HG03469 (cell line): ENCODE measurements around the gene TREML1.
"Not testable (repeated sequence)": the region's sequence is repeated elsewhere in the genome, so short reads cannot be mapped to it uniquely, and the experiment has no call there.

ENCODE experiments used
- ATAC-seq: cut with Tn5 transposase; IDR thresholded peaks from one replicate; pipeline ENCODE4 v1.9.1; 2021; ENCODE audit warnings: mild to moderate bottlenecking, moderate library complexity, moderate number of reproducible peaks; ENCODE audit not compliant: unreplicated experiment

The TREML1 gene

DNA sequence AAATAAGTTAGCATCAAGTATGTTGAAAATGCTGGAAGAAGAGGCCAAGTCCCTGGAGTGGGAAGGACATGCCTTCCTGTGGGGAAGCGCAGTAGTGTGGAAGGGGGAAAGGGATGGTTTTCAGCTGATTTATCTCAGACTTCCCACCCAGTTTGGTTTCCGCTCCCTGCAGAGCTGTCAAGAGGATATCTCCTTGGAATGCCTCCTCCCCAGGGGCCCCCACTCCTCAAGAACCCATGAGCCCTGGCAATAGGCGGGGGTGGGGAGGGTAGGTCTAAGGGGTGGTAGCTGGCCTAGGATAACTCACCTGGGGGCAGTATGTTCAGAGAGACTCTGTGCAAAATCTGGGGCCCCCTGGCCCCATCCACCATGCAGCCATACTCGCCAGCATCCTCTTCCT lies 696 bp downstream of the TREML1 start:
- ATAC-seq: no peak

DNA sequence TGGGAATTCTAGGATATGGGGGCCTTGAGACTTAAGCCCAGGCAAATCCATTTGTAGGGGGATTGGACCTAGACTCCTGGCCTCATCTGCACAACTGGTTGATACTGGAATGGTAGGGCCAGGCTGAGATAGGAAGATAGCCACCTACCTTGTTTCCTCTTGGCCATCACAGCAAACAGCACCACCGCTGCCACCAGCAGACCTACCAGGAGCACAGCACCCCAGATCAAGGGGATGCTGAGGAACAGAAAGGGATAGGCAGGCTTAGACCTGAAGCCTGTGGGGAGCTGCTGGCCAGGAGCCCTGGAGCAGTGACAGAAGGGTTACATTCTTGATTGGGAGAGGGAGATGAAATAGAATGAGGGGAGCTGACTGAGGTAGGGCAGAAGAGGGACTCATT lies 3.5 kb downstream of the TREML1 start:
- ATAC-seq: no peak

DNA sequence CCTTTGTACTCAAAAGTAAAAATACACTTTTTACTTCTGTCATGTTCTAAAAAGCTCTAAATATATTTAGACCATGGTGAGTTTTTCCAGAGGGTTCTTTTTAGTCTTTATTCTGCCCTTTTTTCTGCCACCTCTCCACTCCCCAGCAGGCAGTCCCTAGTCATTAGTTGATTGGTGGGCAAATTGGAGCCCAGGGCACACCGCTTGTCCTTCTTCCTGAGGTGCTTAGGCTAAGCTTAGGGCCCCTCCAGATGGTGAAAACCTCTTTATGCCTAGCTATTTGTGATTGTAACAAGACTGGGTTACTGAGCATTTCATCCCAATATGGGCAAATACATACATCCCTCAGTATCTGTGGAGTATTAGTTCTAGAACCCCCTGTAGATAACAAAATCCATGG lies 6.2 kb downstream of the TREML1 start:
- no peak for ATAC-seq

DNA sequence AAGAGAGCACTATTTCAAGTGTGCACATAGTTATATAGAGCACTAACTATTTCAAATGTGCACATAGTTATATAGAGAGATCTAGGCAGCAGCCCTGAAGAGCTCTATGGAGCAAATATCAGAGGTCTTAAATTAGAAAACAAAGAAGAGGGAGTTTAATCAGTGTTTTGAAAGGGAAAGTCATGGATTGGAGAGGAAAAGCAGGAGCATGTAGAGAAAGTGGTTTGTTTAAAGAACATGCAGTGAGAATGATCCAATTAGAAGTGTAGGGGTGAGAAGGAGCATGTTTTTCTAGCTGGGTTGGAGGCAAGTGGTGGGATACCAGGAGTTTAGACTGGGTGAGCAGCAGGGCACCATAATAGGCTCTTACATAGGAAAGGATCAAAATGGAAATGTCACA lies 17.2 kb downstream of the TREML1 start:
- no peak for ATAC-seq

DNA sequence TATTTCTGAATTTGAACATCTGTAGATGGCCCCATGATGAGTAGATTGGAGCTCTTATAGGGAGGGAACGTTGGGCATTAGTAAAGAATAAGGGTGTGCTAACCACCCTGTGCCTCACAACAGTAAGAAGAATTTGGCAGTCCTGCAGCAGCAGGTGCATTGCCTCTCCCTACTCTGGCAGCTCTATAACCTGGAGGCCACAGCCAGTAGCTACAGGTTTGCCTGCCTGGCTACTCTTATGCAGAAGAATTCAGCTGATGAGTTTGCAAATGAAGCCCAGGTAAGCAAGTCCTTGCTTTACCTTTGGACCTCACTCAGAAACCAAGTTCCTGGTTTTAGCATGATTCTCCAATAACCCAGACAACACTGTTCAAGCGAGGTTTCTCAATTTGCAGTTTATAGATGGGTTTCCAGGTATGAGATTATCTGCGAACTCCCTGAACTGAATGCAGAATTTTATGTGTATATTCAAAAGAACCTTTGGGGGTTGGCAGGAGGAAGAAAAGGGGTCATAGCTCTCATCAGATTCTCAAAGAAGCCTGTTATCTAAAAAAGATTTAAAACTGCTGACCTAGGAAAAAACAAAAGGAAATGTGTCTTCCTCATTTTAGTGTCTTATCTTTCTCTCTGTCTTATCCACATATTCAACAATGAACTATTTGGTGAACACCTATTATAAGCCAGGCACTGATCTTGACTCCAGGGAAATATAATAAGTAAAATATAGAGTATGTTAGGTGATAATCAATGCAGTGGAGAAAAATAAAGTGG lies 18.9 kb downstream of the TREML1 start:
- no peak for ATAC-seq

DNA sequence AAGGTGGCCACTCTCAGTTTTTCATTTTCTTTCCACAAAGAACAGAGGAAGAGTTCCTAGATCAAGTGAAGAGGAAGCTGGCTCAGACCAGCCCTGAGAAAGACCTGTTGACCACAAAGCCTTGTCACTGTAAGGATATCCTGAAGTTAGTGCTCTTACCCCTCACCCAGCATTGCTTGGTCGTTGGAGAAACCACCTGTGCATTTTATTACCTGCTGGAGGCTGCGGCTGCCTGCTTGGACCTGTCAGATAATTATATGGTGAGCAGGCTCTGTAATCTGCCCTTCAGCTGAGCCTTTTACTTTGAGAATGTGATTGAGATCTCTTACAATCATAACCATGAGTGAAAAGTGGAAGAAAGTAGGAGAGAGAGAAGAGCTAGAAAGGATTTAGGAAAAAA lies 21.9 kb downstream of the TREML1 start:
- ATAC-seq: no peak

DNA sequence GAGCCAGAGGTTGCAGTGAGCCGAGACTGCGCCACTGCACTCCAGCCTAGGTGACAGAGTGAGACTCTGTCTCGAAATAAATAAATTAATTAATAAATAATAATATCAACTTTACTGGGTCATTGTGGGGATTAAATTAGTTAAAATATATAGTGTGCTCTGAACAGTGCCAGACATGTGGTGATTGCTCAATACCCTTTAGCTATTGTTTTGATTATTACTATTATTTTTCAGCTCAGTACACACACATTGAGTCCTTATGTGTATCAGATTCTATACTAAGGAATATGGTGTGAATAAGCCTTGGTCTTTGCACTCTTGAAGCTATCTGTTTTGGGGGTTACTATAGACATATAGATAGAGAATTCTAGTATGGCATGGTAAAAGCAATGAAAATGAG lies 28.9 kb downstream of the TREML1 start:
- ATAC-seq: no peak

DNA sequence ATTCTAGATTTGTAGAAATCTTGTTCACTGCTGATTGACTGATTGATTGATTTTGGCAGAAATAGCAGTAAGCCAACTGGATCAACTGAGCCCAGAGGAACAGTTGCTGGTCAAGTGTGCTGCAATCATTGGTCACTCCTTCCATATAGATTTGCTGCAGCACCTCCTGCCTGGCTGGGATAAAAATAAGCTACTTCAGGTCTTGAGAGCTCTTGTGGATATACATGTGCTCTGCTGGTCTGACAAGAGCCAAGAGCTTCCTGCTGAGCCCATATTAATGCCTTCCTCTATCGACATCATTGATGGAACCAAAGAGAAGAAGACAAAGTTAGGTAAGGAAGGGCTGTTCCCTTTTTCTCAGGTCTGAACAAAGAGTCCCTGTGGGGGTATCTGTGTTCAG lies 31.2 kb downstream of the TREML1 start:
- no peak for ATAC-seq

DNA sequence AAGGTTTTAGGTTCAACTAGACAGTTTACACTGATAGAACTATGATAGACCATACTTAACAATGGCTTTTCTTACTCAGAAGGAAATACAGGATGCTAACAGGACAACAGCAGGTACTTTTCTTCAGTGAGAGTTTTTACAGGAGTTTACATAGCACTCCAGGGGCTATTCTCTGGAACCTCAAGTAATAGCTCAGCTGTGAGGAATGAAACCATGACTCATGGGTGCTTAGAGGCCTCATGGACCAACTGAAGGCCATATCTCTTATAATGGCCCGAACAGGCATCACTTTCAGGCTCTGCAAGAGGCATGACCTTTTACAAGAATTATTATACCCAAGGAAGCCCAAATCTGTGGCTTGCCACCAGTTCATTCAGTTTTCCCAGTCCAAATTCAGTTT lies 31.8 kb downstream of the TREML1 start:
- no peak for ATAC-seq

DNA sequence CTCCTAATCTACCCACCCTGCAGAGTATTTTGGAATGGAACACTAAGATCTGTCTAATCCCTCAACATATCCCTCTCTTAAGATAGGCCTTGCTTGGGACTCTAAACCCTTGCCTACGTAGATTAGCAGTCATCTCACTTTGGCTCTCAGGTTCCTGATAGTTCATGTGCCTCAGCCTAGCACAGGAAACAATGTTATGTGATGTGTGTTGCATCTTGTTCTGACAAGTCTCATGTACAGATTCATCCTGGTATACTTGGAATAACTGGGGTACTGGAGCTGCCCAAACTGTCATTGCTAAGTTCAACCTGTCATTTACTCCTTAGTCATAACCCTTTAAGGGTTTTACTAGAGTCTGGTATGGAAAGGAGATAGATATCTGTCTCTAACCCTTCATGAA lies 34.1 kb downstream of the TREML1 start:
- no peak for ATAC-seq

DNA sequence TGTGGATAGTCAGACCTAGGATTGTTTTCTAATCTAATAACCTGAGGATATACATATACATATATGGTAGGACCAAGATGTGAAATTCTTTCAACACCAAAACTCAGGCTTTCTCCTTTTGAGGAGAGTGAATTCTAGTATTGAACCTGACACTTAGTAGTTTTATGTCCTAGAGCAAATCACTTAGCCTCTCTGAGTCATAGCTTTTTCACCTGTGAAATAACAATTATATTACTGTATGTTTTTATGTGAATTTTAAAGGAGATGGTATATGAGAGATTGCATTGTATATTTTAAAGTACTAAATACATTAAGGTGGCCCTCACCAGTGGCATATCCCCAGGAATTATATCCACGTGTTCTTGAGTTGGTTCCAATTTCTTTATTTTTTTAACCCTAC lies 34.6 kb downstream of the TREML1 start:
- ATAC-seq: no peak

DNA sequence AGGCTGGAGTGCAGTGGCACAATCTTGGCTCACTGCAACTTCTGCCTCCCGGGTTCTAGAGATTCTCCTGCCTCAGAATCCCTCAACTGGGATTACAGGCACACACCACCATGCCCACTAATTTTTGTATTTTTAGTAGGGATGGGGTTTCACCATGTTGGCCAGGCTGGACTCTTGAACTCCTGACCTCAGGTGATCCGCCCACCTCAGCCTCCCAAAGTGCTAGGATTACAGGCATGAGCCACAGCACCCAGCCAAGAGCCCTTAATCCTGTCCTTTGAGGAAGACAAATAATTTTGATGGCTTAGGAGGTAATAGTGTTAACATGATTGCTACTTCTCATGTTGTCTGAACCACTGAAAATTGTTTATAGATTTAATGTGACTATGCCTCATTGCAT lies 39.1 kb downstream of the TREML1 start:
- not testable (repeated sequence) for ATAC-seq

DNA sequence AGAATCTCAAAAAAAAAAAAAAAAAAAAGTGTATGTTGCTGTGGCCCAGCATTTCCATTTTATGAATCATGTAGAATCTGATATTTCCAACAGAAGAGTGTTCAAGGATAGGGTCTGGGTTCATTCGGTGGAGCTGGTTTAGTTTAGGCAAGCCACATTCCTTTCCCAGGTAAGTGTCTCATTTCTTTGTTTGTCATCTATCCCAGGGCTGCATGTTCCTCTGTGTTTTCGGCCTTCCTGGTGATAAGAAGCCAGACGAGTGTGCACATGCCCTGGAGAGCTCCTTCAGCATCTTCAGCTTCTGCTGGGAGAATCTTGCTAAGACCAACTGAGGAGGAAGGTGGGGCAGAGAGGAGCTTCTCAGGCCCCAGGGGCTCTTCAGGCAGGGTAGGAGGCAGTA lies 43.1 kb downstream of the TREML1 start:
- ATAC-seq: no peak

DNA sequence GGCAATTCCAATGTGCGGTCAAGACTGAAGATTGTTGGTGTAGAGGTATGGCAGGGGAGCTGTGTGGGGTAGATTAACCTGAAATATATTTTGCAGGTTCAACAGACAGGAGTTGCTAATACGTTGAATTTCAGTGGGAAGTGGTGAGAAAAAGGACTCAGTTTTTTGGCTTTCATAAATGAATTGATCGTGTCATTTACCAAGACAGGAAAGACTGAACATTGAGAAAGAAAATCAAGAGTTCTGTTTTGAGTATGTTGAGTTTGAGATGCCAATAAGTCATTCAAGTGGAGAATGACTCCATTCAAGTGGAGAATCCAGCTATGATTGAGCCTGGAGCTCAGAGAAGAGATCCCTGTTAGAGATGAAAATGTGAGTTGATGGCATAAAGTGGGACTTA lies 50.3 kb downstream of the TREML1 start:
- no peak for ATAC-seq

DNA sequence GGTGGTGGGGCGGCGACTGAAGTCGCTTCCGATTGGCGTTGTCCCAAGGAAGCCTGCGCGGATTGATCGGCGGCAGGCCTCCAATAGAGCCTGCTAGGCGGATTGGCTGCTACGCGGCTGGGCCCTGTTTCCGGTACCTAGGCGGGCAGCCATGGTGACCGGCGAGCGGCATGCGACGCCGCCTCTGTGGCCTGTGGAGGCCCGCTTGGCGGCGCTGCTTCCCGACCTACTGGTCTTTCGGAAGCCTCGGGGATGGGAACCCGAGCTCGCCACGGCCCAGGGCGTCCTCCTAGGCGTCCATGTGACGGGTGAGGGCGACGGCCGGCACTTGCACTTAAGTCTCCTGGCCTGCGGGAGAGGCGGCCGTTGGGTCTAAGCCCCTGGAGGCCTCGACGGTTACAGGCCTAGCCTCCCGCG lies 53.3 kb downstream of the TREML1 start:
- ATAC-seq: no peak
